Posterior cingulate gyrus (tissue), 11 donors: ENCODE results near the gene ERBB4.
"Not testable (repeated sequence)": the region's sequence is repeated elsewhere in the genome, so short reads cannot be mapped to it uniquely, and the experiment has no call there.

Experiments used
- DNase-seq, 10 donors: peaks; one replicate each; pipeline versions ENCODE4 v3.0.0 to v3.0.0-alpha.2; 2020 to 2021; ENCODE audit warnings: mixed read lengths in 3 of 10
- intact Hi-C: fragments of 100-400 bp; cut with DNase I; formaldehyde crosslinking; loops from one replicate; pipeline ENCODE4 v1.15.1; 2023

ERBB4 gene

DNA sequence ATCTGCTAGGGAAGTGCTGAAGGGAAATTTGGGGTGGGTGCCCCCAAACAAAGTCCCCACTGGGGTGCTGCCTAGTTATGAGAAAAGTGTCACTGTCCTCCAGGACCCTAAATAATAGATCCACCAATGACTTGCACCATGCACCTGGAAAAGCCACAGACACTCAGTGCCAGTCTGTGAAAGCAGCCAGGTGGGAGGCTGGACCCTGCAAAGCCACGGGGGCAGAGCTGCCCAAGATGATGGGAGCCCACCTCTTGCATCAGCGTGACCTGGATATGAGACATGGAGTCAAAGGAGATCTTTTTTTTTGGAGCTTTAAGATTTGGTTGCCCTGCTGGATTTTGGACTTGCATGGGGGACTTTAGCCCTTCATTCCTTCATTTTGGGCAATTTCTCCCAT lies 431.6 kb downstream of the ERBB4 start:
- intact Hi-C loops: no loop called here
- peak in 1 of 10 donors; percentile 63 for DNase-seq

DNA sequence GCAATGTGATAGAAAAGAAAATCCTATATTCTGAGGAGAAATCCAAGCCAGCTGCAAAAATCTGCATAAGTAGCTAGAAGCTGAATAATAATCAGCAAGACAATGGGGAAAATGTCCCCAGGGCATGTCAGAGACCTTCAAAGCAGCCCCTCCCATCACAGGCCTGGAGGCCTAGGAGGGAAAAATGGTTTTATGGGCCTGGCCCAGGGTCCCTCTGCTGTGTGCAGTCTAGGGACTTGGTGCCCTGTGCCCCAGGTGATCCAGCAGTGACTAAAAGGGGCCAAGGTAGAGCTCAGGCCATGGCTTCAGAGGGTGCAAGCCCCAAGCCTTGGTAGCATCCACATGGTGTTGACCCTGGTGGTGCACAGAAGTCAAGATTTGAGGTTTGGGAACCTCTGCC lies 432.1 kb downstream of the ERBB4 start:
- intact Hi-C loops: not testable (repeated sequence)
- DNase-seq: peak in 1 of 10 donors; percentile 38

DNA sequence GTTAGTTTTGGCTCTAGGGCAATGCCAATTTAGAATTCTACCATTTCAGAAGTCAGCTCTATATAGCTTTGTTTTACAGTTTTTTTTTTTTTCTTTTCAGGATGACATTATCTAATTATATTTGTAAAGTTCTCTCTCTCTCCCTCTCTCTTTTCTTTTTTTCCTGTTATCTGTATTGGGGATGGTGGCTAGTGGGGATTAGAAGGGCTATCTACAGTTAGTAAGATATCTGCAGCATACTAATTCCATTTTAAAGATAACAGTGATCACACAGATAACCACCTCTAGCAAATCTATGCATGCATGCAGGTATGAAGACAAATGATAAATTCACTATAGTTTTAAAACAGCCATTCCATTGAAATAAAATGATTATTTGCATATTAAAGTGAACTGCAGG lies 438.9 kb downstream of the ERBB4 start:
- intact Hi-C loops: no loop called here
- no peak for DNase-seq

DNA sequence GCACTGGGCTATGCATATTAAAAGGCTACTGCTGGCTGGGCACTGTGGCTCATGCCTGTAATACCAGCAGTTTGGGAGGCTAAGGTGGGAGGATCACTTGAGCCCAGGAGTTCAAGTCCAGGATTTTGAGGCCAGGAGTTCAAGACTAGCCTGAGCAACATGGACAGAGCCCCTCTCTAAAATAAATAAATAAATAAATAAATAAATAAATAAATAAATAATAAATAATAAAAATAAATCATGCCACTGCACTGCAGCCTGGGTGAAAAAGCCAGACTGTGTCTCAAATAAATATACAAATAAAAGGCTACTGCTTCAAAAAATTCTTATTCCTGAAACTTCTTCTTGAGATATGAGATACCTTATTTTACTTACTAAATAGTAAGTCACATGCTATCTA lies 439.6 kb downstream of the ERBB4 start:
- intact Hi-C loops: no loop called here
- no peak for DNase-seq

- no peak for DNase-seq
- intact Hi-C loops: no loop called here
These were observed 441.6 kb downstream of the ERBB4 start for GRCh38 chr2:212097001-212097400.

- intact Hi-C loops: no loop called here
- DNase-seq: no peak
These were observed 448.7 kb downstream of the ERBB4 start for GRCh38 chr2:212089873-212090272.

DNA sequence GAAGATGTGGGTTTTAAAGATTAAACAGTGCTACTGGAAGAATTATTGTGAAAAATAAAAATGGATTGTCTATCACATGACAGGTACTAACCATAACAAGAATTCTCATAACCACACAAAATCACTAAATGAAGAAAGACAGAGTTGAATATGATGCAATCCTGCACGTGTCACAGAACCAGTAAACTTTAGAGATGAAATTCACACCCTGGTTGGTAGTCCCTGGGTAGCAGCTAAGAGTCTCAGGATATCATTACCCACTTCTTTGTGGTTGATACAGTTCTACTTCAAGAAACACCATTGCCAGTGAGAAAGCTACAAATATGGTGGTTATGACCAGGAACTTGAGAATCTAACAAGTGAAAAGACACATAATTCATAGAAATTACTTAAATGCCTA lies 450.2 kb downstream of the ERBB4 start:
- DNase-seq: no peak
- intact Hi-C loops: no loop called here

GRCh38 chr2:212083492-212083891 lies 455.1 kb downstream of the ERBB4 start:
- intact Hi-C loops: no loop called here
- no peak for DNase-seq

- intact Hi-C loops: no loop called here
- DNase-seq: no peak
These were observed 460.5 kb downstream of the ERBB4 start for GRCh38 chr2:212078103-212078502.

- no peak for DNase-seq
- intact Hi-C loops: no loop called here
These were observed 462.1 kb downstream of the ERBB4 start for GRCh38 chr2:212076456-212076855.

GRCh38 chr2:212073360-212073759 lies 465.2 kb downstream of the ERBB4 start:
- no peak for DNase-seq
- intact Hi-C loops: no loop called here

- intact Hi-C loops: no loop called here
- no peak for DNase-seq
These were observed 472.1 kb downstream of the ERBB4 start for GRCh38 chr2:212066546-212066945.

DNA sequence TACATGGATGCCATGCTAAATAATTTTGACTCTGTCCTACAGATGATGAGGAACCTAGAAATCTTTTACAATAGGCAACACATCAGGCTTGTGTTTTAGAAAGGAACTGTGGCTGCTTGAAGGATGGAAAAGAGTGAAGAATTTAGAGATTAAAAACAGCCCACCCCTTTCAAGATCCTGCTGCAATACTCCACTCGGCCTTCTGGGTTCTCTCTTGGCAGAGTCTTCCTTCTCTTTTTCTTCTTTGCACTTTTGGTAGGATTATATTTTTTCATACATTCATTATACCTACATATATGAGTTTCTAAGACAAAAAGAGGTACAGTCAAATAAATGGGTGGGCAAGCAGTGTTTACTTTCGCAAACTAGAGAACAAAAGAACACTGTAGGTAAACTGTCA lies 474.3 kb downstream of the ERBB4 start:
- no peak for DNase-seq
- intact Hi-C loops: no loop called here

- no peak for DNase-seq
- intact Hi-C loops: no loop called here
These were observed 486.0 kb downstream of the ERBB4 start for GRCh38 chr2:212052412-212053159.

GRCh38 chr2:212050871-212051270 lies 487.7 kb downstream of the ERBB4 start:
- intact Hi-C loops: no loop called here
- no peak for DNase-seq

DNA sequence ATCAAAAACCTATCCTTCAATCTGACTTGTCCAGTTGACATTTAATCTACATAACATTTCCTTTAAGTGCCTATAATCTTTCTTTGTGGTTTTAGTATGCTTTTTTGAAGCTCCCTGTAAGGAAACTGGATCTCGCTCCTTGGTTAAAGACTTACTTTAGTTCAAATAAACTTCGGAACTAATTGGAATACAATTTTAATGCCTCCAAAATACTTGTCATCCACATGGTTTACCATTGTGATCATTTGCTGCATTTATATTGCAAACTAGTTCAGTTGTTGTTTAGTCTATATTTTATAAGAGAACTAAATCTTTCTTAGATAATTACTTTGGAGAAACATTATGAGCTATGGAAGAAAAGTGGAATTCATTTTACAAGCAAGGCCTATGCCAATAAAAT lies 496.0 kb downstream of the ERBB4 start:
- DNase-seq: no peak
- intact Hi-C loops: no loop called here

- DNase-seq: no peak
- intact Hi-C loops: no loop called here
These were observed 501.5 kb downstream of the ERBB4 start for GRCh38 chr2:212037062-212037461.

- no peak for DNase-seq
- intact Hi-C loops: no loop called here
These were observed 503.6 kb downstream of the ERBB4 start for GRCh38 chr2:212034841-212035585.

- intact Hi-C loops: no loop called here
- DNase-seq: no peak
These were observed 504.7 kb downstream of the ERBB4 start for GRCh38 chr2:212033888-212034287.

DNA sequence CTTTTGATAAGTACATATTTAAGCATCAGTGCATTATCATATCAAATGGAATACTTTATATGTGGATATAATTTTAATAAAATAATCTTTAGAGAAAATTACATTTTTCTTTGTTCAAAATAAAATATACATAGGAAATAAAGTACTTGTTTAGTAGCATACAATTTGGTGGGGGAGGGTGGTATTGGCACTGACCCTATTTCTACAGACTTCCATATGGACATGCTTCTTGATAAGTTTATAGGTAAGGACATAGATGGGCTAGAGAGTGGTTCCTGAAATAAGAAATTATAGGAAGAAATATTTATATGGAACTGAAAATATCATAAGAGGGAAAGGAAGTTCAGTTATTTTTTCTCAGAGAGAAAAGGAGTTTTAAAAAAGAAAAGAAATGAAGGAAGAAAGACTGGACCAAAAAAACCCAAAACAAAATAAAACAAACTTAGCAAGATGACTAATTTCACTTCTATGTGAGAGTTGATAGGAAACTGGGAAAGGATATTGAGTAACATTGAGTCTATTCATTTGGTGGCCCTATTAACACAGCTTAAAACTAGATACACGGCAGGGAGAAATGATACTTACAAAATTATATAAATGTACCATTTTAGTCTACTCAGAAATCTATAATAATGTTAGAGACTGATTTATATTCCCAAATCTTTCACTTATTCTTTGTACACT lies 505.9 kb downstream of the ERBB4 start:
- DNase-seq: no peak
- intact Hi-C loops: no loop called here

- intact Hi-C loops: no loop called here
- DNase-seq: no peak
These were observed 506.6 kb downstream of the ERBB4 start for GRCh38 chr2:212032032-212032431.

DNA sequence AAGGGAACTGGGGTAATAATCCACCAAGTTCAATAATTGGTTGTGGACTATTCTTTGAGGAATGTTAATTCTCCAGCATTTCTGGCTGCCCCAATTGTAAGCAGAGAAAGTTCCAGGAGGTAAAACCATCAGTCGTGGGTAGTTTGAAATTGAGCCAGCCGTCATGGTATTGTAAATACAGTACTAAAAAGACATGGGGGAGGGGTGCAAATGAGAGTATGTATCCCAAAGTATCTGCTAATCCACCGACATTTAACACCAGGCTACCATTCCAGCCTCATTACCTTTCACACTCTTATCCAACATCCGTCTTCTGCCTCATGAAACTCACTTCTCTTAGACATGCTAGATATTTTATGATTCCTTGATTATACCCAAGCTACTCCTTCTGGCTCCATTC lies 507.9 kb downstream of the ERBB4 start:
- no peak for DNase-seq
- intact Hi-C loops: no loop called here
